Limb (tissue), 2 donors: Measurements from ENCODE around the gene IQCK.
"Not testable (repeated sequence)": the region's sequence is repeated elsewhere in the genome, so short reads cannot be mapped to it uniquely, and the experiment has no call there.

Experiments
- DNase-seq, 2 donors: peaks; one replicate each; pipeline ENCODE4 v3.0.0-alpha.2; 2016; ENCODE audit errors: extremely low spot score in 2 of 2

Gene IQCK

DNA sequence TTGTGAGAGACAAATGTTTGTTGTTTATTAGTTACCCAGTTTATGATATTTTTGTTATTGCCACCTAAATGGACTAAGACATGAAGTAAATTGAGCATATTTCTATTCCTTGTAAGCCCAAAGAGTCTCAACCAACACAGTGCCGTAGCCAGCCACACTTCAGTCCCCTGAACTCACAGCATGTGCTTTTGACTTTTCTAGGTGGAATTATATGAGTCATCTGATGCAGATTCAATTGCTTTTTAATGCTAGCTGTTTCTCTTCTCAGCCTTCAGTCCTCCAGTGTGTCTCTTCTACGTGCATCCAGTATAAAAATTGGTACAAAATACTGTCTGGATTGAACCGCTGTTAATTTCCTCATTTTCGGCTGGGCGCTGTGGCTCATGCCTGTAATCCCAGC is 39.0 kb downstream of the IQCK start:
- no peak for DNase-seq

DNA sequence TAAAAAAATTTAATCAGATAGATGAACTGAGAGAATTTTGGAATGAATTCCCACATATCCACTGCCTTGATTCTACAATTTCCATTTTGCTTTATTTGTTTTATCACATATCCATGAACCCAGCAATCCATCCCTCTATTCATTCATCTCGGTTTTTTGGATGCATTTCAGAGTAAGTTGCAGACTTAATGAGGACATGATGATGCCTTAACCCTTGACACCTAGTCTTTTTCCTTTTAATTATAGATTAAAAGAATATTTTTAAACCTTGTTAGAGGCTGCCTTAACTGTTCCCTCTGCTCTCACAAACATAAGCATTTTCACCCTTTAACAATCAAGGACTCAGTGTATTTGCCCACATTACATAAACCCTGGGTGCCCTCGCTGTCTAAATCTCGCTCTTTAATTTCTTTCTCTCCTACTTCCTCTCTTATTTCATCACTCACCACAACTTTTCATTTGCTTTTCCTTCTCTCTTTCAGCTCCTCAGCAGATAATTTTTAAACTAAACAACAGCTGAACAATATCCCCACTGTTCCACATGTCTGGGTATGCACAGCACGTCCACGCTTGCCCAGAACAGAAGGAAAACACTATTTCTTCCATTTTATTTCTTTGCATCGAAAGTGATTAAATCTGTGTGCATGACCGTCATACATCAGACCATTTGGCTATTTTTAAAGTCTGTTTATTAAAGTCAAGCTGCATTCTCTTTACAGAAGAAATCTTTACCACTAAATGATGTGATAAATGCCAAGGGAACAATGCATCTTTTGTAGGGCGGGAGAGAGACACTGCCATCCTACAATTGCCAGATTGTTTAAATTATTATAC is 39.9 kb downstream of the IQCK start:
- DNase-seq = no peak

- DNase-seq = no peak
Observed at GRCh38 chr16:19760356-19761060, 42.4 kb downstream of the IQCK start.

- DNase-seq = peak in 1 of 2 donors; percentile 54
Observed at GRCh38 chr16:19765860-19766553, 47.9 kb downstream of the IQCK start.

DNA sequence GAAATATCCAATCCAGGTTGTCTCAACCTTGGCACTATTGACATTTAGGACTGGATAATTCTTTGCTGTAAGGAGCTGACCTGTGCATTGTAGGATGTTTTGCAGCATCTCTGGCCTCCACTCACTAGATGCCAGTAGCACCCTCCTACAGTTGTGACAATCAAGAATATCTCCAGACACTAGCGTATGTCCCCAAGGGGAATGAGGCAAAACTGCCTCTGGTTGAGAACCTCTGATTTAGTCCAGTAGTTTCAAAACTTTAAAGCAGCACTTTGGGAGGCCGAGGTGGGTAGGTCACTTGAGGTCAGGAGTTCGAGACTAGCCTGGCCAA is 48.4 kb downstream of the IQCK start:
- DNase-seq = no peak

DNA sequence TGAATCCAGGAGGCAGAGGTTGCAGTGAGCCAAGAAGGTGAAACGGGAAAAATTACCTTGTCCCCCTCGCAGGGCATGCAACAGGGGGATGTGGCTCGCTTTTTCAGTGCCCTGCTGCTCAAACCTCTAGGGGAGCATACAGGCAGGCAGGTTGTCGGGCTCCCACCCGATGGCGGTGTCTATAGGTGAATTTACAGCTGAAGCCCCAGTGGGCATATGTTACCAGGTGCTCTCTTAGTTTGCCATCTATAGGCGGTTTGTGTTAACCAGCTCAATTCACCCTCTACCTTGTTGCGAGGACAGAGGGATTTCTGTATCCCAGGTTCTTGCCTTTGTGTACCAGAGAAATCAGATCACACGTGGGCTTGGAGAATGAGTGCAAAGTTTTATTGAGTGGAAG is 48.9 kb downstream of the IQCK start:
- DNase-seq = no peak

DNA sequence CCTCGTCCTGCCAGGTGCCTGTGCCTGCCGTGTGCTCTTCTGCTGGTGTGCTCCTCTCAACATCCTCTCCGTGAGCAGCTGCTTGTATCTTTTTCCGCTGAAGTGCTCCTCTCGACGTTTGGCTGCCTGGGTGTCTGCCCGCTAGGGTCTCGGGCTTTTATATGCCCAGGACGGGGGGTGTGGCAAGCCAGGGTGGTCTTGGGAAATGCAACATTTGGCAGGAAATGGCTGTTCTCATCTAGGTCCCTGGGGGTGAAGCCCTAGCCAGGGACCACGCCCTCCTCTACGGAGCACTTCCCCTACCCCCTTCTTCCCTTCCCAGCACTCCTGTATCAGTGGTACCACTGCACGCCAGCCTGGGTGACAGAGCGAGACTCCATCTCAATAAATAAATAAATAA is 49.4 kb downstream of the IQCK start:
- no peak for DNase-seq

GRCh38 chr16:19769239-19769638 is 51.2 kb downstream of the IQCK start:
- DNase-seq = no peak

GRCh38 chr16:19771040-19771439 is 53.0 kb downstream of the IQCK start:
- DNase-seq = no peak

- peak in 1 of 2 donors; percentile 44 for DNase-seq
Observed at GRCh38 chr16:19771796-19772195, 53.7 kb downstream of the IQCK start.

- no peak for DNase-seq
Observed at GRCh38 chr16:19774024-19774423, 56.0 kb downstream of the IQCK start.

GRCh38 chr16:19776147-19776546 is 58.1 kb downstream of the IQCK start:
- DNase-seq = no peak

DNA sequence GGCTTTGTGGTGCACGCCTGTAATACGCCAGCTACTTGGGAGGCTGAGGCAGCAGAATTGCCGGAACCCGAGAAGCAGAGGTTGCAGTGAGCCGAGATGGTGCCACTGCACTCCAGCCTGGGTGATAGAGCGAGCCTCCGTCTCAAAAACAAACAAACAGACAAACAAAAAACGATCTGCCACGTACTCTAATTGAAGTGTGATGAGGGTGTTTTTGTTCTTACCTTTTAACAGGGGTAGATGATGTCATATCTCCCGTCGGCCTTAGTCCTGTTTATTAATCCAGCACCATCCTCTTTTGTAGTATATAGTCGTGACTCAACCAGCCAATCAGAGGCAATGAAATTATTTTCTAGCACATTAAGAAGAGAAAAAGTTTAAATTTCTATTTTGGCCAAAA is 58.5 kb downstream of the IQCK start:
- no peak for DNase-seq

GRCh38 chr16:19780321-19780720 is 62.2 kb downstream of the IQCK start:
- DNase-seq = no peak

GRCh38 chr16:19781226-19781625 is 63.2 kb downstream of the IQCK start:
- peak in 1 of 2 donors; percentile 57 for DNase-seq

- peak; percentile 32 to 44 for DNase-seq
Observed at GRCh38 chr16:19783363-19784182, 65.5 kb downstream of the IQCK start.

GRCh38 chr16:19784183-19784736 is 66.2 kb downstream of the IQCK start:
- DNase-seq = no peak

DNA sequence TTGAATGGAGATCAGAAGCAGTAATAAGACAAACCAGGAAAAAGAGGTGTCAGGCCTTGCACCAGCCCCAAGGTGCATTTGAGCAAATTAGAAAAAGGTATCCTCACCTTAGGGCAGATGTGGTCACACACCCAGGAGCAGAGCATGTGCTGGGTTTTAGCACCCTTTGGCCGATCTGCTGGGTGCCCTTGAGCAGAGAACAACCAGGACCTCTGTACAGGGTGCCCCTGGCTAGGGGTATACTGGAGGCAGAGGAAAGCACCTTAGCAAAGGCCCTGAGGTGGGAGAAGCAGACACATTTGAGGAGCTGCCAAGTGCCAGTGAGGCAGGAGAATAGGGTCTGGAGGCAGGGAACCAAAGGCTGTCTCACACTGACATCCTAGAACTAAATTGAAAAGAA is 67.0 kb downstream of the IQCK start:
- DNase-seq = no peak

DNA sequence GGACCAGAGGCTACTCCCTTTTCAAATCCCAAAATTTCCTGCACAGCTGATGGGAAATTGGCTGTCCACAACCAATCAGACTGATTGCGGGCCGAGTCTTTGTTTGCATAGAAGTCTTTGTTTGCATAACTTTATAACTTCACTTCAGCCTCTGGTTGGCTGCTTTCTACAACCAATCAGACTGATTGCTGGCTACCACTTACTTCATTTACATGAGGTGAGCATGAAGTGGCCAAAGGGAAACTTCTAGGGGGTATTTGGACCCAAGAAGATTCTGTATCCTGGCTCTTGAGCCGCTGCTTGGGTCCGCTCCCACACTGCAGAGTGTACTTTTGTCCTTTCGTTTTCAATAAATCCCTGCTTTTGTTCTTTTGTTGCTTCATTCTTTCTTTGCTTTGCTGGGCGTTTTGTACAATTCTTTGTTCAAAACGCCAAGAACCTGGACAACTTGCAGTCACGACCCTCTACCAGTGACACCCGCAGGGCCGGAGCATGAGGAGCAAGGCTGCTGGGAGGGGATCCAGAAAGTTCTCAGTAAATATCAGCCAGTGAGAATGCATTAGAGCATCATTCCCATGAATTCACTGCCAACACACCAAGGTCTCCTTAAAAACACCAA is 67.5 kb downstream of the IQCK start:
- DNase-seq = no peak

DNA sequence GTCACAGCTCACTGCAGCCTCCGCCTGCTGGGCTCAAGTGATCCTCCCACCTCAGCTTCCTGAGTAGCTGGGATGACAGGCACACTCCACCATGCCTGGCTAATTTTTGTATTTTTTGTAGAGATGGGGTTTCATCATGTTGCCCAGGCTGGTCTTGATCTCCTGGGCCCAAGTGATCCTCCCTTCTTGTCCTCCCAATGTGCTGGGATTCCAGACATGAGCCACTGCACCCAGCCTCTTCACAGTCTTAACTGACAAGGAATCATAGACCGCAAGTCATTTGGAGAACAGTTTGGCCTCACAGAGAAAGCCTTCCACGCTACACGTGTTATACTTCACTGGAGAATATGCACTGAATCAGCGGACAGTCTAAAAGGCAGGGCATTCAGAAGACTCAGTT is 83.3 kb downstream of the IQCK start:
- not testable (repeated sequence) for DNase-seq

DNA sequence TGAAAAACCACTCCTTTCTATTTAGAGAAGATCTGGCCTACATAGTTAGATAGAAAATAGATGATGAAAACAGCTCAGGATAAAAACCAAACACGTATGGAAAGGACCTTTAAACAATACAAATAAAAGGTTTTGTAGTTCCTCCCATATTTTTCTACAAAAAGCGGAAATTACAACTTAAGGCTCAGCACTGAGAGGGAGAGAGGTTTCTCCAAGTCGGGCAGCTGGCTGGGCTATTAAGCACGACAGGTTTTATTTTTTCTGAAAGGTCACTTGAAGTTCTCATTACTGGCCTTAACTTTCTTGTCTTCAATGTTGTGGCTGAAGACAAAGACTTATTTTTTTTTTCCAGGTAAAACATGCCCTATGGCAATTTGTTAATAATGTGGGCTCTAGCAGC is 83.8 kb downstream of the IQCK start:
- not testable (repeated sequence) for DNase-seq
